ENCODE data around the gene SF1.
"Not testable (repeated sequence)": the region's sequence is repeated elsewhere in the genome, so short reads cannot be mapped to it uniquely, and the experiment has no call there.

Gene SF1

GRCh38 chr11:64778473-64779298, at the start of gene SF1:
TSS of gene SF1 (minus strand) at chr11:64778542. CDS start at chr11:64778392, 150 bp downstream.
- peak; percentile 96 to 98 for DNase-seq (ENCODE audit: low read depth in 2 of 2, low spot score in 1 of 2)

GRCh38 chr11:64827451-64827839, 49.1 kb upstream of the SF1 start:
- DNase-seq (ENCODE audit: low read depth in 2 of 2, low spot score in 1 of 2) = no peak

GRCh38 chr11:64826578-64827450, 48.5 kb upstream of the SF1 start:
- no peak for DNase-seq (ENCODE audit: low read depth in 2 of 2, low spot score in 1 of 2)

- DNase-seq (ENCODE audit: low read depth in 2 of 2, low spot score in 1 of 2) = no peak
These were observed 47.7 kb upstream of the SF1 start for GRCh38 chr11:64826062-64826461.

GRCh38 chr11:64823568-64824119, 45.3 kb upstream of the SF1 start:
- DNase-seq (ENCODE audit: low read depth in 2 of 2, low spot score in 1 of 2) = no peak

GRCh38 chr11:64817476-64817875, 39.1 kb upstream of the SF1 start:
- no peak for DNase-seq (ENCODE audit: low read depth in 2 of 2, low spot score in 1 of 2)

- not testable (repeated sequence) for DNase-seq (ENCODE audit: low read depth in 2 of 2, low spot score in 1 of 2)
These were observed 37.1 kb upstream of the SF1 start for GRCh38 chr11:64815433-64815832.

GRCh38 chr11:64814712-64815187, 36.4 kb upstream of the SF1 start:
- no peak for DNase-seq (ENCODE audit: low read depth in 2 of 2, low spot score in 1 of 2)

- no peak for DNase-seq (ENCODE audit: low read depth in 2 of 2, low spot score in 1 of 2)
These were observed 35.5 kb upstream of the SF1 start for GRCh38 chr11:64813826-64814225.

GRCh38 chr11:64810891-64811272, 32.5 kb upstream of the SF1 start:
- no peak for DNase-seq (ENCODE audit: low read depth in 2 of 2, low spot score in 1 of 2)

- peak; percentile 57 to 59 for DNase-seq (ENCODE audit: low read depth in 2 of 2, low spot score in 1 of 2)
These were observed 32.0 kb upstream of the SF1 start, which contains the start of gene MEN1 for GRCh38 chr11:64810271-64810890. TSS of gene MEN1 (minus strand) at chr11:64810551. CDS start at chr11:64810109, 442 bp downstream.

GRCh38 chr11:64809781-64810241, 31.5 kb upstream of the SF1 start:
- DNase-seq (ENCODE audit: low read depth in 2 of 2, low spot score in 1 of 2) = no peak

GRCh38 chr11:64805481-64805880, 27.1 kb upstream of the SF1 start:
- no peak for DNase-seq (ENCODE audit: low read depth in 2 of 2, low spot score in 1 of 2)

GRCh38 chr11:64804346-64805210, 26.2 kb upstream of the SF1 start:
- DNase-seq (ENCODE audit: low read depth in 2 of 2, low spot score in 1 of 2) = no peak

GRCh38 chr11:64803846-64804345, 25.6 kb upstream of the SF1 start:
- no peak for DNase-seq (ENCODE audit: low read depth in 2 of 2, low spot score in 1 of 2)

GRCh38 chr11:64803158-64803845, 25.0 kb upstream of the SF1 start, which contains the start of gene MAP4K2:
TSS of gene MAP4K2 (minus strand) at chr11:64803214. CDS start at chr11:64803149, 65 bp downstream.
- peak; percentile 46 to 69 for DNase-seq (ENCODE audit: low read depth in 2 of 2, low spot score in 1 of 2)

- no peak for DNase-seq (ENCODE audit: low read depth in 2 of 2, low spot score in 1 of 2)
These were observed 24.2 kb upstream of the SF1 start for GRCh38 chr11:64802370-64803157.
